Measurements from ENCODE around the gene UGT1A10. TPM values are rescaled to one million over a fixed set of nuclear protein-coding genes. Genes with fewer than 3 reads are reported as not detected.

Gene UGT1A10
- total RNA-seq, 1 experiment from 2014 or later = not detected

- no peak for DNase-seq
- no peak overlapping the region for H3K4me2 ChIP-seq (ENCODE audit: insufficient read depth, insufficient read length, low read length)
- H3K4me1 ChIP-seq (ENCODE audit: insufficient read depth, low read length) = no peaks in the 10 kb centered on the region
- no peak for TF ChIP-seq CTCF (conservative IDR thresholded peaks at IDR 0.05)
- H3K4me3 Mint-ChIP-seq = no peak overlapping the region
- no peak overlapping the region for H2BK120ac ChIP-seq (ENCODE audit: low read depth, low read length, poor library complexity, severe bottlenecking)
- H3T11ph ChIP-seq (ENCODE audit: low read length) = no peak overlapping the region
- no peak overlapping the region for H4K91ac ChIP-seq (ENCODE audit: insufficient read length, low read depth, low read length)
- H4K5ac ChIP-seq (ENCODE audit: insufficient read length, low read depth, low read length) = no peak overlapping the region
- no peaks in the 10 kb centered on the region for H3K23me2 ChIP-seq (ENCODE audit: insufficient read length, low read depth, low read length, poor library complexity, severe bottlenecking)
- no peak overlapping the region for H3K9ac ChIP-seq (ENCODE audit: extremely low read depth, insufficient read length, low read length)
- no peak overlapping the region for H2BK12ac ChIP-seq (ENCODE audit: insufficient read length, low read depth, low read length)
- no peak overlapping the region for H4K8ac ChIP-seq (replicated peaks; ENCODE audit: insufficient read length, low read depth, low read length)
- H2AFZ ChIP-seq (ENCODE audit: low read length) = no peak overlapping the region
- peaks cover 0 to 5% (median 4%) of the 10 kb centered on the region in 3 experiments; a peak in 2 of 7 replicates for H3K36me3 Mint-ChIP-seq (ENCODE audit: insufficient read depth in 1 of 3, low read depth in 3 of 3)
- H3K23ac ChIP-seq (ENCODE audit: insufficient read length, low read depth, low read length) = no peak overlapping the region
- peaks cover 14 to 21% of the 10 kb centered on the region in 2 experiments for H3K9me3 Mint-ChIP-seq
- H3K27ac ChIP-seq (ENCODE audit: insufficient read length, low read depth, low read length) = no peak overlapping the region
- H3K79me2 ChIP-seq (ENCODE audit: insufficient read depth, low read length) = no peaks in the 10 kb centered on the region
- peaks cover 2 to 4% of the 10 kb centered on the region in 2 experiments; a peak in 3 of 4 replicates for H3K4me1 Mint-ChIP-seq
- H2BK20ac ChIP-seq (ENCODE audit: low read depth, low read length, poor library complexity, severe bottlenecking) = no peak overlapping the region
- no CpG with 5 or more reads among the region's 7 CpGs for WGBS (ENCODE audit: extremely low coverage, insufficient read length, low lambda C conversion rate)
- no peaks in the 10 kb centered on the region for H3K27me3 ChIP-seq (ENCODE audit: insufficient read depth, low read length)
- no peak overlapping the region for H3K14ac ChIP-seq (ENCODE audit: insufficient read depth, low read length)
- H4K20me1 ChIP-seq (ENCODE audit: control insufficient read depth, insufficient read depth, insufficient read length) = no peaks in the 10 kb centered on the region
- no peaks in the 10 kb centered on the region for H3K9me3 ChIP-seq (ENCODE audit: control insufficient read depth, low read depth, low read length)
- no peaks in the 10 kb centered on the region for H3K79me1 ChIP-seq (ENCODE audit: insufficient read depth, low read depth, low read length, poor library complexity, severe bottlenecking)
- H2BK5ac ChIP-seq (ENCODE audit: insufficient read length, low read length) = no peak overlapping the region
- H2BK15ac ChIP-seq (ENCODE audit: low read depth, low read length) = no peak overlapping the region
- peaks cover 17% of the 10 kb centered on the region for H3K27me3 Mint-ChIP-seq (ENCODE audit: low read depth)
- H3K56ac ChIP-seq (ENCODE audit: insufficient read length, low read depth, low read length) = no peak overlapping the region
- H2AK5ac ChIP-seq (ENCODE audit: insufficient read length, low read length) = no peak overlapping the region
- no peak overlapping the region for H3K4ac ChIP-seq (ENCODE audit: low read depth, low read length)
- H3K18ac ChIP-seq (ENCODE audit: insufficient read length, low read depth, low read length) = no peak overlapping the region
- no peak overlapping the region for H3K27ac Mint-ChIP-seq
Measured at GRCh38 chr2:233800208-233800607, 164.0 kb downstream of the UGT1A10 start.
